D341Med (cell line): ENCODE data around the gene PTPRO.
"Not testable (repeated sequence)": the region's sequence is repeated elsewhere in the genome, so short reads cannot be mapped to it uniquely, and the experiment has no call there.

ENCODE experiments used
- DNase-seq: peaks from one replicate; pipeline ENCODE4 v3.0.0; 2012; ENCODE audit warnings: low spot score

Gene PTPRO

GRCh38 chr12:15603474-15604085, 281.3 kb downstream of the PTPRO start:
- DNase-seq = peak; percentile 72

GRCh38 chr12:15605881-15606590, 283.7 kb downstream of the PTPRO start:
- no peak for DNase-seq

- DNase-seq = no peak
Observed at GRCh38 chr12:15608406-15608805, 286.1 kb downstream of the PTPRO start.

- DNase-seq = no peak
Observed at GRCh38 chr12:15608941-15609340, 286.6 kb downstream of the PTPRO start.

GRCh38 chr12:15613981-15614380, 291.7 kb downstream of the PTPRO start:
- no peak for DNase-seq

- not testable (repeated sequence) for DNase-seq
Observed at GRCh38 chr12:15616495-15616894, 294.2 kb downstream of the PTPRO start.

GRCh38 chr12:15620741-15621539, 298.6 kb downstream of the PTPRO start:
- no peak for DNase-seq

GRCh38 chr12:15625075-15625474, 302.8 kb downstream of the PTPRO start:
- no peak for DNase-seq

- no peak for DNase-seq
Observed at GRCh38 chr12:15627995-15628945, 306.0 kb downstream of the PTPRO start.

- DNase-seq = no peak
Observed at GRCh38 chr12:15629108-15629507, 306.8 kb downstream of the PTPRO start.

GRCh38 chr12:15629761-15630160, 307.5 kb downstream of the PTPRO start:
- no peak for DNase-seq

GRCh38 chr12:15631007-15631715, 308.9 kb downstream of the PTPRO start:
- DNase-seq = no peak

- DNase-seq = no peak
Observed at GRCh38 chr12:15632708-15633107, 310.4 kb downstream of the PTPRO start.

- DNase-seq = no peak
Observed at GRCh38 chr12:15633201-15633600, 310.9 kb downstream of the PTPRO start.

GRCh38 chr12:15634010-15634683, 311.8 kb downstream of the PTPRO start:
- no peak for DNase-seq

GRCh38 chr12:15636060-15636890, 314.0 kb downstream of the PTPRO start:
- DNase-seq = no peak

GRCh38 chr12:15638231-15638630, 315.9 kb downstream of the PTPRO start:
- DNase-seq = no peak

- no peak for DNase-seq
Observed at GRCh38 chr12:15644700-15645099, 322.4 kb downstream of the PTPRO start.

GRCh38 chr12:15646581-15646980, 324.3 kb downstream of the PTPRO start:
- no peak for DNase-seq
